Muscle of back (tissue), 11 donors: Measurements from ENCODE around the gene MICU1. TPM values are rescaled to one million over a fixed set of nuclear protein-coding genes. Genes with fewer than 3 reads are reported as not detected.
"Not testable (repeated sequence)": the region's sequence is repeated elsewhere in the genome, so short reads cannot be mapped to it uniquely, and the experiment has no call there.

Experiments used
- DNase-seq, 3 donors: peaks; one replicate each; pipeline versions ENCODE4 v3.0.0 to v3.0.0-alpha.2; 2013
- polyA plus RNA-seq, 10 donors: library from polyadenylated mRNA; unstranded; fragments of 120-200 nt; gene quantifications; one replicate each; pipeline ENCODE4 v1.2.1, GENCODE V29; 2013; ENCODE audit not compliant: insufficient read length in 10 of 10

Gene MICU1
- polyA plus RNA-seq, 10 donors: 67.4 to 117 (median 87.1) TPM

DNA sequence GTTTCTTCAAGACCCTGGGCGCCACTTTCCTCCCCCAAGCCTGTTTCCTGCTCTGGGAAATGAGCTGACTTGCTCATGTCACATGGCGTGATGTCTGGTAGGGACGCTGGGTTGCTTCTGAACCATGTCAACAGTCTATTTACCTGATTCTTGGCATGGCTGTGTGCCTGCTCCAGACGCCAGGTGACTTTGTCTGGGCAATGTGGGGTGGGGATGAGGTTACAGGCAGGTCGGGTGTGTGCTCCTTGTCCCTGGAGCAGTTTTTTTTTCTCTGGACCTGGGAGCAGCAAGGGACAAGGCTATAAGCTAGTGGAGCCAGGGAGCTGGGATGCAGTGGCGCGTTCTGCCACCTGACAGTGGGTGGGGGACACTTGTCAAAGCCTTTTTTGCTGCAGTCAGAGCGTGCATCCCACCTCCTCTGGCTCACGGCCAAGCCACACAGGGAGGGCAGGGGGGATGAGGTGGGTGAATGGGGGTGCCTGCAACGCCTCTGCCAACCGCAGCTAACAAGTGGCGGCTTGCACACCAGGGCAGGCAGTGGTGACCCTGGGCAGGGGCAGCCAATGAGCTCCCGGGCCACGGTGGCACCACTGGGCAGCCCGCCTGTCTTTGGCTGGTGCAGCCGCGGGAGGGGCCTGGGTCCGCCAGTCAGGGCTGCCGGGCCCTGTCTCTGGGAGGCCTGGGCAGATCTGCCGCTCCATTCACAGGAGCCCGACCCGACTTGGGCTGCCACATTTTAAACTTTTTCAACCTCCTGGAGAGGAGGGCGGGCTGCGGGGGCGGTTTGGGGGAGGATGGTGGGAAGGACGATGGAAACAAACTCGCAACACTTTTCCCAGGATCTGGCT, 294.1 kb downstream of the MICU1 start:
- DNase-seq: peak in 1 of 3 donors; percentile 83

DNA sequence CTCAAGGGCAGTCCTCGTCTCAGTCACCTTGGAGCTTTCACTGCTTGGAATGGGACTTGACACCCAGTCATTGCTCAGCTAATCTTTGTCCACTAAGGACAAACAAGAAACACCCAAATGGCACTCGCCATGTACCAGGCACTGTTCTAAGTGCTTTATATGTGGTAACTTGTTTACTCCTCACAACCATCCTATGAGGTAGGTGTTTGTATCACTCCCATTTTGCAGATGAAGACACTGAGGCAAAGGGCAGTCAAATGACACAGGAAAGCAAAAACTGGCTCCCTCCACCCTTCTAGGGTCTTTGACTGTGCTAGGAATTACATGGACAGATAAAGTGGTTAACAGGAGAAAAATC, 295.8 kb downstream of the MICU1 start:
- no peak for DNase-seq

DNA sequence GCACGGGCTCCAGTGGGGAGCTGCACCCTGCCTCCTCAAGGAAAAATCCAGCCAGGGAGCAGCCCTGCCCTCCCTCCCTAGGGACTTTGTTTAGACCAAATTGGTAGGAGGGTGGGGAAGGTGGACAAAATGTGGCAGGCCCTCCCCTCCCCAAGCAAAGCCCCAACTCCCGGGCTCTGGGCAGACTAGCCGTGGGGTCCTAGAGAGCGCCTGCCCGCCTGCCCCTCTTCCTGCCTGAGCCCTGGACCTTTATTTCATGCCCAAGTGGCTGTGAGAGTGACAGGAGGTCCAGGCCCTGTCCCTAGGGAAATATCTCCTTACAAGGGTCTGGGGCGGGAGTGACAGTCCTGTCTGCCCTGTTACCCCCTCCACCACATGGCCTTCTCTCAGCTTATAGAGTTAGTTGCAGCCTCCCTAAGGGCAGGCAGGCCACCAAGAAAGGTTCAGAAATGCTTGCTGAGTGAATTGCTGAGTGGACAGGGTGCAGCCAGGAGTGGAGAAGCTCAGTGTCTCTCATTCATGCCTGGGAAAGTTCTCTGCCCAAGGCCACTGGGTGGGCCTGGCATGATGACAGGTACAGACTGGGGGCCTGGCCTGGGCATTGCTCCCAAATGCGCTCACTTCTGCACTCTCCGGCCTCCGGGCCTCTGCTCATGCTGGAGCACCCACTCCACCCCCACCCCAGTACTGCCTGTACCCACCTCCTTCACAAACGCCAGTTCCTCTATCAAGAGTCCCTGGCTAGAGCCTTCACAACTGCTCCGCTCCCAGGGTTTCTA, 296.4 kb downstream of the MICU1 start:
- DNase-seq: peak in 1 of 3 donors; percentile 32

DNA sequence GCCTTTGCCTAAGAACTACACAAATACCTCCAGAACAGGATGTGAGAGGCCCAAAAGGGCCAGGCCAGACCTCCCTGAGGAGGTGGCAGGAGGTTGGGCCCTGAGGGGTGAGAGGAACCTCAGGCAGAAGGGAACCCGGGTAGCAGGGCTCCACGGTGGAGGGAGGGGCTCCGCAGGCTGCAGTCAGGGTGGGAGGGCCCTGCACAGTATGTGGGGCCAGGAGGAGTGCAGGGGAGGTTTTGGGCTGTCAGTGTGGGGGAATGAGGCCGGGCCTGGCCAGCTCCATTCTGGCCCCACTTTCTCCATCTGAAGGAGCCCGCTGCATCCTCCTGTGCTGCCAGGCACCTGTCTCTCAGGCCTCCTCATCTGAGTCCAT, 297.1 kb downstream of the MICU1 start:
- no peak for DNase-seq

DNA sequence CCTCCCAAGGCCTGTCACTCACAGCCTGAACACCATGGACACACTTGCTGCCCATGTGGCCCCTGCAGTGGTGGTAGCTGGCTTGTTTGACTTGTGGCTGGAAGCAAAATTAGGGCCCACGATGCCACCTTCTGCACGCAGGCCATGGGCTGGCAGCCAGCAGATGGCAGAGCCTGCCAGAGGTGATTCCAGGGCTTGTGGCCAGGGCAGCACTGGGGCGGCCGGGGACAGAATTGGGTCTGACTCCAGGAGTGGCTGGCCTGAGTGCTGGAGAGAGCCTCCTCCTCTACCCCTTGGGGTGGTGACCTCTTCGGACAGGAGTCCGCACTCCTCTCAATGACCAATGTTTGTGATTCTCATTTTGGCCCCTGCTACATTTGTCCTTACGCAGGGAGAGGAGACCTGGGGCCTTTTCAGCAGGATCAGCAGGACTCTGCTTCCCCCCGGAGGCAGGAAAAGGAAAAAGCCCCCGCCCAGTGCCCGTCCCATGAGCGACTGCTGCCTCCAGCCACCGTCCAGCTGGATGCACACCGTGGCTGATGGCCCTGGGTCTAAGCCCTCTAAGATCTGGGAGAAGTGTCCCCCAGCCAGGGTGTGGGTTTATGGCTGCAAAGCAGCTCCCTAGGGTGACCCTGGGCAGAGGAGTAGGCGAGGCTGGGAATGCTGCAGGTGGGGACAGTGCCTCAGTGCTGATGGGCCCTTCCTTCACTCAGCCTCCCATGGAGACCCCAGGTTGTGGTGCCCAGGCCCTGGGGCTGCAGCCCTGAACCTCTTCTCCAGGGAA, 297.6 kb downstream of the MICU1 start:
- DNase-seq: peak in 1 of 3 donors; percentile 86

DNA sequence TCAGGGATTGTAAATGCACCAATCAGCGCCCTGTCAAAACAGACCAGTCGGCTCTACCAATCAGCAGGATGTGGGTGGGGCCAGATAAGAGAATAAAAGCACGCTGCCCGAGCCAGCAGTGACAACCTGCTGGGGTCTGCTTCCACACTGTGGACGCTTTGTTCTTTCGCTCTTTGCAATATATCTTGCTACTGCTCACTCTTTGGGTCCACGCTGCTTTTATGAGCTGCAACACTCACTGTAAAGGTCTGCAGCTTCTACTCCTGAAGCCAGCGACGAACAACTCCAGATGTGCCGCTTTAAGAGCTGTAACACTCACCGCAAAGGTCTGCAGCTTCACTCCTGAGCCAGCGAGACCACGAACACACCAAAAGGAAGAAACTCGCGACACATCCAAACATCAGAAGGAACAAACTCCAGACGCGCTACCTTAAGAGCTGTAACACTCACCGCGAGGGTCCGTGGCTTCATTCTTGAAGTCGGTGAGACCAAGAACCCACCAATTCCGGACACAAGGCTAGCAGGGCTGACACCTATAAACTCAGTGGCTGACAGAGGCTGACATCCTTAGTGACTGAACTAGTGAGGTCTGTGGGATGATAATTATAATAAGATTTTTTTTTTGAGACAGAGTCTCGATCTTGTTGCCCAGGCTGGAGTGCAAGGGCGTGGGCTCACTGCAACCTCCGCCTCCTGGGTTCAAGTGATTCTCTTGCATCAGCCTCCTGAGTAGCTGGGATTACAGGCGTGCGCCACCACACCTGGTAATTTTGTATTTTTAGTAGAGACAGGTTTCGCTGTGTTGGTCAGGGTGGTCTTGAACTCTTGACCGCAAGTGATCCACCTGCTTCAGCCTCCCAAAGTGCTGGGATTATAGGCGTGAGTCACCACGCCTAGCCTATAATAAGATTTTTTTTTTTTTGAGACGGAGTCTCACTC, 298.9 kb downstream of the MICU1 start:
- not testable (repeated sequence) for DNase-seq

DNA sequence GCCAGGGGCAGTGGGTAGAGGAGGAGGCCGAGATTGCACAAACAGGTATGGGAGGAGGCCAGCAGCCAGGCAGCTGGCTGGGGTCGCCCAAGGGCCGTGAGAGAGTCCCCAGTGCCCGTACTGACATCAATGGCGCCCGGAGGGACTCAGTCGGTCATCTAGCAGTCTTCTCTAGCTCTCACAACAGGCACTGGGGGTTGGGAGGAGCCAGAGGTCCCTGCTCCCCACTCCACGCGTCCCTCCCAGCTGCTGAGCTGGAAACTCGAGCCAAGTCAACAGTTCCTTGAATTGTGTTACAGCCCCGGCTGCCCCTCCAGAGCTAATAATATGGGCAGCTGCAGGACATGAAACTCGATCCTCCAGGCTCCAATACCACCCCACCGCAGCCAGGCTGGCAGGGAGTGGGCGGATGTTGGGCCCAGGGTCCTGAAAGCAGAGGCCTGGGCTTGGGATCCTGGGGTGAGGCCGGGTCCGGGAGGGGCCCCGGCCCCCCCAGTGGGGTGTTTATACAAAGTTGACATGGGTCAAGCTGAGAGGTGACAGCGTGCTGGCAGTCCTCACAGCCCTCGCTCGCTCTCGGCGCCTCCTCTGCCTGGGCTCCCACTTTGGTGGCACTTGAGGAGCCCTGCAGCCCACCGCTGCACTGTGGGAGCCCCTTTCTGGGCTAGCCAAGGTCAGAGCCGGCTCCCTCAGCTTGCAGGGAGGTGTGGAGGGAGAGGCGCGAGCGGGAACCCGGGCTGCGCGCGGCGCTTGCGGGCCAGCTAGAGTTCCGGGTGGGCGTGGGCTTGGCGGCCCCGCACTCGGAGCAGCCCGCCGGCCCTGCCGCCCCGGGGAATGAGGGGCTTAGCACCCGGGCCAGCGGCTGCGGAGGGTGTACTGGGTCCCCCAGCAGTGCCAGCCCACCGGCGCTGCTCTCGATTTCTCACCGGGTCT, 300.4 kb downstream of the MICU1 start:
- DNase-seq: peak; percentile 85 to 94 (median 89)

DNA sequence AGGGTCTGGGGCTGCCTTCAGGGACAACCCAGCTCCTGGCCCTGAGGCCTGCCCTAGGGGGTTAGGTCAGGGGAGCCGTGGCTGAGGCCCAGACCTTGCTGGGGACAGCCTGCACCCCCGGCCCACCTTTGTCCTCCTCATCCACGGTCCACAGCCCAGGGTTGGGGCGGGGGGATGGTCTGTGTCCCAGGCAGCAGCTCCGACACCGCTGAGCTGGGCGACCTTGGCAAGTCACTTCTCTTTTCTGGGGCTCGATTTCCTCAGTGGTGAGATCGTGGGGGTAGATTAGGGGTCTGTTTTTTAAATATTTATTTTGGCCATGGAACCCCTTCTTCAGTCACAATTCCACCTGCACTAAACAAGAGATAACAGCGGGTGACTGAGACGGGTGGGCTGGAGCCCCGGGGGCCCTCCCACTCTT, 302.1 kb downstream of the MICU1 start:
- DNase-seq: no peak

DNA sequence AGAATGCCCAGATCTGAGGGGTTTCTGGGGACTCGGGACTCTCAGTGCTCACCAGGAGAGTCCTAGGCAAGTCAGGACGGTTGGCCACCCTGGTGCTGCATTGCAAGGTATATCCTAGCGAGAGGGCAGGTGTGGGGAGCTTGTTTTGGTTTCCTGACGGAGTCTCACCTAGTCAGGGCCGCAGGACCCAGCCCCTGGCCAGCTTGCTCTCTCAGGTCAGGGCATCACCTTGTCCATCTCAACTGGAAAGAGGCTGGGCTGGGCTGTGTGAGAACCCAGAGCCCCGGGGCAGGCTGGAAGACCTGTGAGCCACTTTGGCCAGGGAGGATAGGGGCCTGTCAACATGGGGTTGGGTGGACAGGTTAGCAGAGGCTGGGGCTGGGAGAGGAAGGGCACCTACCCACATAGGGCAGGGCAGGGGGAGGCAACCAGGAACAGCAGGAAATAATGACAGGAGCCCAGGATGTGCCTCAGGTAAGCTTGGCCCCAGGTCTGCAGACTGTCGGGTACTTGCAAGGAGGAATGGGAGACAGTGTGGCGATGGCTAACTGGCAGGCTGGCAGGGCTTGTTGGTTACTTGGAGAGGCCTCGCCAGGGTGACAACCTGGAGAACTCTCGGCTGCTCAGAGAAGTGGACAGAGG, 302.6 kb downstream of the MICU1 start:
- no peak for DNase-seq

DNA sequence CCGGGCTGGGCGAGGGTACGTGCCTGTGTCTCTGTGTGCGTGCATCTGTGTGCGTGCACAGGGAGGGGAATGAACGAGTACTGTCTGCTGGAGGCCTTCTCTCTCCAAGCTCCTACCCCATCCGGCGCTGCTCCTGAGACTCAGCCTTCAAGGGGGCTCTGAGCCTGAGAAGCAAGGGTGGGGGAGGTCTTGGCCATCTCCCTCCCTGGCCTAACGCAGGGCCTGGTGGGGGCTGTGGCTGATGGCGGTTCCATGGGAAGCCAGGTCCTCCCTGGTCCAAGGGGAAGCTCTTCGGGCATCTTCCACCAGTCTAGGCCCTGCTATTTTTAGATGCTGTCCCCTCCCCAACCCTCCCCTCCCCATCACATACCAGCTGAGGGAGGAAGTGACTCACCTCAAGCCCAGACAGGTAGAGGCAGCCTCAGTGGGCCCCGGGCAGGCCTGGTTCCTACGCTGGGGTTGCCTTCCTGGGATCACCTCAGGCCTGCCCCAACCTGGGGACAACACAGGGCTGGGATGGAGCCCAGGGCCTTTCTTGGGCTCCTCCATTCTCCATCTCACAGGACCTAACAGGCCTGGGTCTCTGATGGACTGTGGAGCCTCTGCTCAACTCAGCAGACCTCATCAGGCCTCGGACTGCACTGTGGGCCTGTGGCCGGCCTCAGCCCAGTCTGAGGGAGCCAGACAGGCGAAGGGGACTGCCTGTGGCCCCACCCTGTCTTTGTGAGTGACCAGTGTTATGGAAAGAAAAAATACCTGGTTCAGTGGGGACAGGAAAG, 303.4 kb downstream of the MICU1 start:
- DNase-seq: peak in 1 of 3 donors; percentile 31

DNA sequence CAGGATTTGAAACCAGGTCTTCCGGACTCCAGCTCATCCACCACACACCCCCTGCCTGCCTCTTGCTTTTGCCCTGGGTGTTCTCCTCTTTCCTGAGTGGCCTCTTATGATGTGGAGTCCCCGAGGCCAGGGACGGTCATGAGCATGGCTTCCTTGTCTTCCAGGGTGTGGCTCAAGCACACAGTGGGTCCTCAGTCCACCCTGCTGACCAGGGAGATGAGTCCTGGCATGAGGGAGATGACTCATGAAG, 303.9 kb downstream of the MICU1 start:
- DNase-seq: no peak

DNA sequence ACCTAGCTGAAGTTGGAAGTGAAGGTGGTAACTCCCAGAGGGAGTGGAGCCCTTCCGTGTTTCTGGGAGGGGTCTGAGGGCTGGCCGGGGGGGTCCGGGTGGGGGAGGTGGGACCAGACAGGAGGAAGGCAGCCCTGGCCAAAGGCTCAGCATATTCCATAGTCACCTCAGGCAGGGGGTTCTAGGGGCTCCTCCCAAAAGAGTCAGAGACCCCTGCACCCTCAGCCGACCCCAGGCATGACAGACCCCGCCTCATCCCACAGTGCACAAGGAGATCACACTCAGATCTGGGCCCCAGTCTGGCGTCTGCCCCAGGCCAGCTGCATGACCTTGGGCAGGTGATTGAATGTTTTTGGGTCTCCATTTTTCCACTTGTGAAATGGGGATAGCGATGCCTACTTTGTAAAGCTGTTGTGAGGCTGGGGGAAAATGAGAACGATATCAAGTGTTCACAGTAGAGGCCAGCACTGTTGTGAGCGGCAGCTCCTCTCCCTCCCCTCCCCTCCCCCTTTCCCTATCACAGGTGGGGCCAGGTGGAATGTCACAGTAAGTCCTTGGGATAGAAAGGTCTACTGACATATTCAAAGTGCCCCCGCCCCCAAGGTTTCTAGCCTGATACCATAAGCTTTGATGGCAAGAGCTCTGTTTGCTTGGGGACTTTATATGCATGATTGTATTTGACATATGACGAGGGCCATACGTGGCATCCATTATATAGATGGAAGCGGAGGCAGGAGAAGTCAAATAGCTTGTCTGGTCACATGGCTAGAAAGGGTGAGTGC, 304.4 kb downstream of the MICU1 start:
- peak in 1 of 3 donors; percentile 22 for DNase-seq

DNA sequence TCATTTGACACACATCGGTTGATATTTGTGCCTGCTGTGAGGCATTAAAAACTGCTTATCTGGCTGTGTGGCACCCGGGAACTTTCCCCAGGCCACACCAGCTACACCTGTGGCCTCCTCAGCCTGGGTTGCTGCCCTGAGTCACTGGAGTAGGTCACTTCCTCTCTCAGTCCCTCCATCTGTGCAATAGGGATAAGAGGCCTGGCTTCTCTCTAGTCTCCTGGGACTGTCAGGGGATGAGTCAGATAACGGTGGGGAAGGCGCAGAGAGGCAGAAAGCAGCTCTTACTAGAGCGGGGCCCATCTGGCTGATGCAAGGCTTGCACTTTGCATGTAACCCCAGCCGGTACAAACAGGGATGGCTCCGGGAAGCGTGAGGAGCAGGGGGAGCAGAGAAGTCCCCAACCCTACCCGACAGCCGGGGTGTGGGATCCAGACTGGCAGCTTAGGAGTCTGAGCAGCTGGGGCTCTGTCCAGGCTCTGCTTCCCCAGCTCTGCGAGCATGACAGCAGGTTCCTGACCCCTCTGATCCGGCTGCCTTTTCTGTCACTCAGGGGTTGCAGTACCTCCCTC, 305.1 kb downstream of the MICU1 start:
- DNase-seq: peak; percentile 71 to 99 (median 91)

DNA sequence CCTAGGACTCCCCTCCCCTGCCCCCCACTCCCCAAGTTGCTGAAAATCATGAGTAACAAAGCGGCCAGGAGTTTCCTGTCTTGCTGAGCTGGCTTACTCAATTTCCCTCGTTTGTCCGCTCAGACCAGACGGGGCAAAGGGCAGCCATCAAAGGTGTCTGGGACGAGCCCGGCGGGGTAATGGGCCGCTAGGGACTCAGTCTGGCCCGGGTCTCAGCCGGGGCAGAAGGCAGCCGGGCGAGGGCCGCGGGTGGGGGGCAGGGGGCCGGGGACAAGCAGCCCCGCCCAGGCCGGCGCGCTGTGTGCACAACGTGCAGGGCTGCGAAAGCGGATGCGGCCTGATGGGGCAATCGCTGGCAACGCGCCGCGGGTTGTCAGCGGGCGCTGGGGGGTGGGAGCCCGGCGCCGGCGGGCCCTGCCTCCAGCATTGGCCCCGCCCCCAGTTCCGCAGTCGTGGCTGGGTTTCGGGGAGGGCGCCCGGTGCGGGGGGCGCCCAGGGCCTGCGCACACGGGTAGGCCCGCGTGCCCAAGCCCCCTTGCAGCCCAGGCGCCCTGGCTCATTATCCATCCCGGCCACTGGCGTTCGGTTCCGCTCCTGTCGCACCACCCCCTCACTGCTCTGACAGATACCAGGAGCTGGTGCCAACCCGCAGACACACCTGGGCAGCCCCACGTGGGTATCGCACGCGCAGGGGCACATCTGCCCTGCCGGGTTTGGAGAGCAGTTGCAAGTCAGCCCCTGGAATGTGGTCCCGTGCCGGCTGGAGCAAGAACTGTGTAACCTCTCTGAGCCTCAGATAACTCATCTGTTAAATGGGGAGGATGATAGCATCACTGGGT, 306.2 kb downstream of the MICU1 start:
- peak; percentile 88 to 93 (median 92) for DNase-seq

DNA sequence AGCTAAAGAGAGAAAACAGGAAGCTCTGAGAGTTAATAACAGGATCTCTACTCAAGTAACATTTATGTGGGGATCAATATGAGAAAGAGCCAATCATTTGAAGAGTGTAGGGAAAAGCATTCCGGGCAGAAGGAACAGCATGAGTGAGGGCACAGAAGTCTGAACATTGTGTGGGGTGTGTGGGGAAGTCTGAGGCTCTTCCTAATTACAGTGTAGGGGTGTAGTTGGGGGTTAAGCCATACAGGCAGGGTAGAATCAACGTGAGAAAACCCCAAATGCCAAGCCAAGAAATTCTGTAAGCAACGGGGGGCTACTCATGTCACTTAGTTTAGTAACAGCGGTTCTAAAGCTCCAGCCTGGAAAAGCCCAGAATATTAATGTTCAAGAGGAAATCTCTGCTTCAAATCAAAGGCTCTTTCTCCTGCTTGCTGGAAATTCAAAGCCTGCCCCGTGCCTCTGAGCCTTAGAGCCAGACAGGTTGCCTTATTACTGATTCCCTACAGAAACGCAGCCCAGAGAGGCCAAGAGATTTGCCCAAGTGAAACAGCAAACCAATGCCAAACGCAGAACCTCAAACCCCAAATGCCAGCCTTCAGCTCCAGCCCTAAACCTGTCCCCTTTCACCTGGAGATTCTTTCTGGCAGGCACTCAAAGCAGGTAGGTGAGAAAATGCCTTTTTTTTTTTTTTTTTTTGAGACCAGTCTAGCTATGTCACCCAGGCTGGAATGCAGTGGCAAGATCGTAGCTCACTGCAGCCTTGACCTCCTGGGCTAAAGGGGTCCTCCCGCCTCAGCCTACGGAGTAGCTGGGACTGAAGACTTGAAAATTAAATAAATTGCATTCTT, 307.2 kb downstream of the MICU1 start:
- peak in 1 of 3 donors; percentile 17 for DNase-seq
